ENCODE measurements around the gene MAP10.
"Not testable (repeated sequence)": the region's sequence is repeated elsewhere in the genome, so short reads cannot be mapped to it uniquely, and the experiment has no call there.

The MAP10 gene, protein sequence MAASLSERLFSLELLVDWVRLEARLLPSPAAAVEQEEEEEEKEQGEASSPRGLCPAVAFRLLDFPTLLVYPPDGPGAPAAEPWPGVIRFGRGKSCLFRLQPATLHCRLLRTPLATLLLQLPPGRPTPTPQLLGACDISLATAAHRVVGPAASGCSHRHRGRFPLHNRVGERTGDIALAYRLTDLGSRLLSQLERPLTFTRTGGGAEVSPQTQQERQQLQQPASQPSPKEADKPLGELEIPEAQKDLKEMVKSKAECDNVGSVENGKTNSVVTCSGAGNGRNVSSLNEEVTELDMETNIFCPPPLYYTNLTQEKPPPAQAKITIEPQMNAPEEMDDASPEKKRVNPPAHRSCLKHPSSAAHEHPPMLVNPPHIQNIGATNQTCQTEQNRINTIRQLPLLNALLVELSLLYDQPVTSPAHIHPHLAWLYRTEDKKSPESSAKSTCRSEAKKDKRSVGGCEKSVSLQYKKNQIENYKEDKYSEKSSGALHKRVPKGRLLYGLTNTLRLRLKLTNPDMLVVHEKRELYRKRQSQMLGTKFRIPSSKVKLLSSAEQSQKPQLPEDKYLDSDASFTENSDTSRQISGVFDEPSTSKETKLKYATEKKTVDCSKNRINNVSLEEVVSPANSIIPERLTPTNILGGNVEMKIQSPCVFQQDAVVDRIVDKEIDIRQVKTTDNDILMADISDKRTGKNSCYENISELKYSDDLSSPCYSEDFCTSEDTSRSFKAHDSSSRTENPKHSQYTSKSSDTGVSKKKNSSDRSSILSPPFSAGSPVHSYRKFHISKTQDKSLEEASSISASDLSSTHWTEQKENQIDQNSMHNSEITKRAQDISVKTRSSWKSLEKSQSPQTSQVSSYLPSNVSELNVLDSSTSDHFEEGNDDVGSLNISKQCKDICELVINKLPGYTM

DNA sequence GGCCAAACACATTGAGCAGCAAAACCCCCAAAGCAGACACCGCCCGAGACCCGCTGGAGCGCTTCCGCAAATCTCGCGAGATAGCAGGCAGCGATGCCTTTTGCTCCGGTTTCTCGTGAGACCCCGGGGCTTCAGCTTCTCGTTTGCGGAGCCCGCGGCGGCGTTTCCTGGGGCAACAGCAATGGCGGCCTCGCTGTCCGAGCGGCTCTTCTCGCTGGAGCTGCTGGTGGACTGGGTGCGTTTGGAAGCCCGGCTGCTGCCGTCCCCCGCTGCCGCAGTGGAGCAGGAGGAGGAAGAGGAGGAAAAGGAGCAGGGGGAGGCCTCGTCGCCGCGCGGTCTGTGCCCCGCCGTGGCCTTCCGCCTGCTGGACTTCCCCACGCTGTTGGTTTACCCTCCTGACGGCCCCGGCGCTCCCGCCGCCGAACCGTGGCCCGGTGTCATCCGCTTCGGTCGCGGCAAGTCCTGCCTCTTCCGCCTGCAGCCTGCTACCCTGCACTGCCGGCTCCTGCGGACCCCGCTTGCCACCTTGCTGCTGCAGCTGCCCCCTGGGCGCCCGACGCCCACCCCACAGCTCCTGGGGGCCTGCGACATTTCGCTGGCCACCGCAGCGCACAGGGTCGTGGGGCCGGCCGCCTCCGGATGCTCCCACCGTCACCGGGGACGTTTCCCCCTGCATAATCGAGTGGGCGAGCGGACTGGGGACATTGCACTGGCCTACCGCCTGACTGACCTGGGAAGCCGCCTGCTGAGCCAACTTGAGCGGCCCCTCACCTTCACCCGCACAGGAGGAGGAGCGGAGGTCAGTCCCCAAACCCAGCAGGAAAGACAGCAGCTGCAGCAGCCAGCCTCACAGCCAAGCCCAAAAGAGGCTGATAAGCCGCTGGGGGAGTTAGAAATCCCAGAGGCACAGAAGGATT, at the start of gene MAP10:
Gene MAP10, plus strand, starts transcription at position 148 of the 917 bp plus-strand sequence. Its CDS starts 34 bp downstream, at position 182.
- peak; percentile 68 for DNase-seq

DNA sequence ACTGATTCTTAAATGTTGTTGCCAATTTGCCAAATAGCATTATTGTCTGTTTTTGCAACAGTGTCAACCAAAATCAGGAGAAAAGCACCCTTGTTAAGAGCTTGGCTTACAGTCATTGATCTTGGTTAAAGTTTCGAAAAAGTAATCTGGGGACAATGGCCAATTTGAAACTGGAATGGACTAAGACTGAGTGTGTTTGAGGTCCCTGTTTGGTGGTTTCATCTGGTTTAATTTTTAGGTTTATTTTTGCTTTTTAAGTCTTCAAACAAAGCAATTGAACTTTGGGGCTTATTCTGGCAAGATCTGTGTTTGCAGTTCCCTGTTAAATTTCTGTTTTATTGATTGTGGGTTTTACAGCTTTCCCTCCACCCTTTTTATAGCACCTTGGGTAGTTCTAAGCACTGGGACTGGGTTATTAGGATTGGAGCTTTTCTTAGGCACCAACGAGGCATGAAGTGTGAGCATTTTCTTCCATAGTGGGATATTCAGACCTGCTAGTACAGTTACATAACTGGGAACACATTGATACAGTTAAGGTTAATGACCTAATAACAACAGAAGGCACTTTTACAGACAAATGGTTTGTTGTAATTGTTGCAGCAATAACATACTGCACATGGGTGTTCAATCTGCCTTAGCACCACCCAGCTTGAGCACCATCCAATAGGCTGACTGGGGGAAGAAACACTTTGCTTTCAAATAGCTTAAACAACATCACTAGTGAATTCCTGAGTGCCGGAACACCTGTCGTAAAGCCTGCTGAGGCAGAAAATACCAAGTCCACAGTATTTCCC, 40.6 kb upstream of the MAP10 start:
- DNase-seq = no peak

DNA sequence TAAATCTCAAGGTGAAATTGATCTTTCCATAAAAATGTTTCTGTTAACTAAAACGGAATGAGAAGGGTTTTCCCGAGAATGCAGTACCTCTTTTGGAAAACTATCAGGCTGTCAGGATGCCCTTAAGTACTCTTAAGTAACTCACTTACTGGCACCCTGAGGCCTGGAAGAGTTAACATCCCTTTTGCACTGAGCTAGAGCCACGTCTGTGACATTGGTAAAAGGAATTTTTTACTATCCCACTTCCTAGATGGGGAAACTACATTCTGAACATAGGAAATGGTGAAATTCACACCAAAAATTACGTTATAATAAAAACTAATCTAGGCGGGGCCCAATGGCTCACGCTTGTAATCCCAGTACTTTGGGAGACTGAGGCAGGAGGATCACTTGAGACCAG, 39.7 kb upstream of the MAP10 start:
- no peak for DNase-seq

DNA sequence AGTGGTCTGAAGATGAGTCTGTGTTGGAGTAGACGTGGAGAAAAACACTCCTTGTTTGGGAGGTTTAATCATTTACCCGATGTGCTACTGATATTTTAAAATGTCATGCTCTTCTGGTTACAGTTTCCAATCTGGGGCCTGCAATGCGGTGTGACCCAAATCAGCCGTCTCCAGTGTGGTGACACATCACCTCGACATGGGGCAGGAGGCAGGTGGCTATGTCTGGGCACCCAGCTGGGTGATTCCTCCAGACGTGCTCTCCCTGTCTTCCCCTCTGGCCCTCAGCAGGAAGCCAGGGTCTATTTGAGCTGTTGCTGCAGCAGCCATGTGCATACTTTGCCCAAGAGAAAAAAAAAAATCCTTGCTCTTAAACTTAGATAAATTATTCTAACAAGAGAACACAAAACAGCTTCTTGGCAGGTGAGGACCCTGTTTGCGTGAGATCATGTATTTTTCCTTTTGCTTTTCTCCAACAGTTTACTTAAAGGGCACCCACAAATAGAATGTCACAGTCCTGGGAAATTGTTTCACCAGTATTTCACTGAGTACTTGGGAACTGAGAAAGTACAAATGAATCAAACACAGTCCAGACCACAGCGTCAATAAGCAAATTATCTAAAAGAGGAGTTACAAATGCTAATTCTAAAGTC, 38.9 kb upstream of the MAP10 start:
- no peak for DNase-seq

DNA sequence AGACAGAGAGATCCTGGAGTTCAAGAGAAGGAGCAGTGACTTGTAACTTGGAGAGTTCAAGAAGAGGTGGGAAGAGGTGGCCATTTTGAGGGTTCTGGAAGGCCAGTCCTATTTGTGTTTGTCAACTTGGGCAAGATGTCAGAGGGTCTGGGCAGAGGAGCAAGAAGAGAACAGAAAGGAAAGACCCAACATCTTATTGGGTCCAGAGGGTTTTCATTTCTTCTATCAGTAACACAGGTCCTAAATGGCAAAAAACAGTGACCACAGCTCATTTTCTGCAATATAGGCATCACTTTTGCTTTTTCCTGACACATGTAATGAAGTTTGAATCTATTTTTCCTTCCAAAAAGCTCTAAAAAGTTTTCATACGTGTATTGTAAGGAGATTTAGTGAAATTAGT, 38.3 kb upstream of the MAP10 start:
- no peak for DNase-seq

DNA sequence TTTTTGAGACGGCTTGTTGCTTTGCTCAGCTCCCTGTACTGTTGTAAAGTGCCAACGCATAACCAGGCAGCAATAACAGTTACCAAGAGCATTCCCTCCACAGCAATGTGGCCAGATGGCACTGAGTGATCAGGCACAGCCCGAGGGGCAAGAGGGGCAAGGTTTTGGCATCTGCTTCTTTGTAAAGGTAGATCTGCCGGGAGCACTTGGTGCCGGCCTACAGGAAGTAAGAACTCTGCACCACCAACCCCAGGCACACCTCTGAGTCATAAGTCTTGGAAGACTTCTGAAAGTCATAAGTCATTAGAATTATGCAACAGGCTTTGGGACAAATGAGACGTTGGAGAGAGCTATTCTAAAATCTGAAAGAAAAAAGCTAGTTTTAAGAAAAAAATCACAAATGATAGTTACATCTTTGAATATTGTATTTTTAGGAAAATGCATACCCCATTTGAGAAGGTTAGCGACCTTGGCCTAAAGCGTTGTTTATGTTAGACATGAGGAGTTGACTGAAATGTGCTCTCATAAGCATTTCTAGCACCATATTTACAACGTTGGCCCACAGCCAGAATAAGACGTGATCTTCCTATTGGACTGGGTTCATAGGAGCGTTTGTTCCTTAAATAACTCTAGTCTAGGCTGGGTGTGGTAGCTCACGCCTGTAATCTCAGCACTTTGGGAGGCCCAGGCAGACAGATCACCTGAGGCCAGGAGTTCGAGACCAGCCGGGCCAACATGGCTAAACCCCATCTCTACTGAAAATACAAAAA, 37.7 kb upstream of the MAP10 start:
- DNase-seq = no peak

DNA sequence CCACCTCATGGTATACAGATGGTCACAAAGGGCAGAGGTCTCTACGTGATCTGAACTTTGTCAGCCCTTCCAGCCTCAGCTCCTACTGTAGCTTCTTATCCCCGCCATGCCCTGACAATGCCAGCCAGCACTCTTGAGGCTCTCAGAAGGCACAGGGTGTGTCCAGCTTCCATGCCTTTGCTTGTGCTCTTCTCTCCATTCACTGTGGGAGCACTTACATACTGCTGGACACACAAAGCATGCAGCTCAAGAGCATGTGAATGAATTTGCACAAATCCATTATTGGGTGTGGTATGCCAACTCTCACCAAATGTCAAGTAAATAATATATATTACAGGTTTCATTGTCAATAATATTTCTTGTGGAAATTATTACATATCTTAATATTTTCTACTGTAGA, 36.4 kb upstream of the MAP10 start:
- no peak for DNase-seq

DNA sequence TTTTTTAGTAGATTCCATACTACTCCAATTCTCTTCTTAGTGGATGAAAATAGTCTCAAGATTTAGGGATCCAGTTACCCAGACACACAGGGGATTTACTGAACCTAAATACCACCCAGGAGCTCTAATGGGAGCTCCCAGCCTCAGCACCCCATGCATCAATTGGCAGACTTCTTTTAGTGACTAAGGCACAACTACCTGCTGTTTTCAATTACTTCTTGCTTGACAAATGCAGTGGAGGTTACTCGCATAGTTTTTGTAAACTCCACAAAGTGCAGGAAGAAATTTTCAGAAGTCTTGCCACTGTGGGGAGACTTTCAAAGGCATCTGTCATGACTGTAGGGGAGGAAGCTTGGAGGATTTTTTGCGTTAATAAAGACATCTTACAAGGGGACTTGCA, 35.5 kb upstream of the MAP10 start:
- no peak for DNase-seq

DNA sequence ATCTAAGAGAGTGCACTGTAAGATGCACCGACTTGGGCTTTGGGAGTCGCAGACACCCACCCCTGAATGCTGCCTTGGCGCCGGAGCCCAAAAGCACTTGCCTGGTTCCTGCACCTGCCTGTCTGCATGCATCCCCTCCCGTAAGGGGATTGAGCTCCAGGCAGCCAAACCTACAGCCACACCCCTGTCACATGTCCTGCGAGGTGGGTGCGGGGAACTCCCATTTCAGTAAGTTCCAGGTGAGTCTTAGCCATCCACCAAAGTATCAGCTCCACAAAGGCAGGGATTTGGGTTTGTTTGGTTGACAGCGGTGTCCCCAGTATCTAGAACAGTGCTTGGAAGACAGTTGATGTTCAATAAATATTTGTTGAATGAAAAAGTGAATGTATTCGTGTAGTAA, 31.5 kb upstream of the MAP10 start:
- no peak for DNase-seq

DNA sequence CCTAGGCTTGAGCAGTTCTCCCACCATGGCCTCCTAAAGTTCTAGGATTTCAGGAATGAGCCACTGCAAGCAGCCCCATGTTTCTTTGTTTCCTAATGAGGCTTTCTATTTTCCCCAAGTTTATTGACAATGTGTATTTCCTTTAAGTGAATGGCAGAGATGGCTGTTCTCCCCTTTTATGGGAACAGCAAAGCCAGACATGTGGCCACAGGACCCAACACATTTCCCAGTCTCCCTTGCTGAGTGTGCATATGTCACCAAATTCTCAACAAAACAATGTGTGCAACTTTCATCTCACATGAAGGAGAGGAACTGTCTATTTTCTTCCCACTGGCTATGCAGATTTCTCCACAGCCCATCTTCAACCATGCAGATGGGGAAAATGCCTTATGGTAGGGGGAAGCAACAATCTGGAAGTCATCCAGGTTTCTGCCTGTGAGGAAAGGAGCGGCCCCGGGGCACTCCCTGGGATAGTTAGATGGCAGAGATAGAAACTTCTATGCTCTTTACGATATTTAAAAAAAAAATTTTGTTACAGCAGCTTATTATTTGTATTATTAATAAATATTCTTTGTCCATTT, 28.6 kb upstream of the MAP10 start:
- no peak for DNase-seq

DNA sequence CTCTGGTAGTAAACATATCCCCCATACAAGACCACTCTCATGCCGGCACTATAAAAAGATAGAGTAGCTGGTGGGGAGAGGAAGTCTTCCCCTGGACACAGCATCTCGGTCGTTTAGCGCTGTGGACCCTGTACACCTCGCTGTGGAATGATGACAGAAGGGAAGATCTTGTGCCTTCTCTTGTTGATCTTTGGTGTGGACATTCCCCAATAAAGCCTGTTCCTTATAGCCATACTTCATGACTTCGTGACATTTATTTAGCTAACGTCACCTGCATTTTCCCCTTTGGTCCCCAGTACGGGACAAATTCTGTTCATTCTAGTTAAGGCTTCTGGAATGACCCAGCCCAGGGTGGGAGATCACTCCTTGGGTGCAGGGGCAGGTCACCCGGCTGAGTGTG, 24.9 kb upstream of the MAP10 start:
- DNase-seq = no peak

DNA sequence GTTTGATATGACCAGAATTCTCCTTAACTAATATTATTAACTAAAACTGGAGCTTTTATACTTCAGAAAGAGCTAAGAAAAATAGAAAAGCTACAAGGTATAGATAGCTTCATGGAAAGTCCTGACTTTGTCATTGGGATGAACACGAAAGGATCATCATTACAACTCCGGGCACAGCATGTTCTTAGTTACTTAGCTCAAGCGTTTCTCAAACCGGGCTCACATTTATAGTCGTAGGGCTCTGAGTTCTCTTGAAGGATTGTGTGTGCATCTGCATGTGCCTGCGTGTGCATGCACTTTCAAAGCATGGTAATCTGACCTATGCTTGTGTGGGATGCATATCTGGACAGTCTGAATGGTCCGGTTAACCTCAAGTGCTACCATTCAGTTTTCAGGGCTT, 20.4 kb upstream of the MAP10 start:
- no peak for DNase-seq

DNA sequence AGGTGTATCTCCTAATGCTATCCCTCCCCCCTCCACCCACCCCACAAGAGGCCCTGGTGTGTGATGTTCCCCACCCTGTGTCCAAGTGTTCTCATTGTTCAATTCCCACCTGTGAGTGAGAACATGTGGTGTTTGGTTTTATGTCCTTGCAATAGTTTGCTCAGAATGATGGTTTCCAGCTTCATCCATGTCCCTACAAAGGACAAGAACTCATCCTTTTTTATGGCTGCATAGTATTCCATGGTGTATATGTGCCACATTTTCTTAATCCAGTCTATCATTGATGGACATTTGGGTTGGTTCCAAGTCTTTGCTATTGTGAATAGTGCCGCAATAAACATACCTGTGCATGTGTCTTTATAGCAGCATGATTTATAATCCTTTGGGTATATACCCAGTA, 19.6 kb upstream of the MAP10 start:
- not testable (repeated sequence) for DNase-seq

DNA sequence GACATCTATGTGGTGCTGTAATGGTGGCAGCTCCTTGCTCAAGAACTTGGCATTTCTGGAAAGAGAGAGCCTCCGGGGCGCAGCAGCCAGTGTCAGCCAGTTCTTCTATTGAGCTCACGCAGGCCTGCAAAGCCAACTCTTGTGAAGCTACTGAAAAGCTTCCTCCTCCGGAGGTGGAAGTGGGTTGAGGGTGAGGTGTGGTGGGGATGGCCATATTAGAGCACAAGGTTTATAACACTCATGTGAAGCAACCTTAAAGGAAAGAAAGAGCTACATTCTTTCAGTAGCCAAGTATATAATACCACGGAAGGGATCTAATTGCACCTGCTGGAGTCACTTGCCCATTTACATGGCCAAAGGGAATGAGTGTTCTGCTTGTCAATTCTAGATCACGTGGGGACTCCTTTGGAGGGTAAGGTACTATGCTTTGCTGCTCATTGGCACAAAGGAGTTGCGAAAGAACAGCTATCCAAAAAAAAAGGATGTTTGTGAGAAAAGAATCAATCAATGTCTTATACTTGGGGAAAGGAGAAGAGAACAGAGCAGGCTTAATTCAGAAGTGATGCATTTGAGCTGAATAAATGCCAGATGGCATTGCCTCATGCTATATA, 18.3 kb upstream of the MAP10 start:
- no peak for DNase-seq

DNA sequence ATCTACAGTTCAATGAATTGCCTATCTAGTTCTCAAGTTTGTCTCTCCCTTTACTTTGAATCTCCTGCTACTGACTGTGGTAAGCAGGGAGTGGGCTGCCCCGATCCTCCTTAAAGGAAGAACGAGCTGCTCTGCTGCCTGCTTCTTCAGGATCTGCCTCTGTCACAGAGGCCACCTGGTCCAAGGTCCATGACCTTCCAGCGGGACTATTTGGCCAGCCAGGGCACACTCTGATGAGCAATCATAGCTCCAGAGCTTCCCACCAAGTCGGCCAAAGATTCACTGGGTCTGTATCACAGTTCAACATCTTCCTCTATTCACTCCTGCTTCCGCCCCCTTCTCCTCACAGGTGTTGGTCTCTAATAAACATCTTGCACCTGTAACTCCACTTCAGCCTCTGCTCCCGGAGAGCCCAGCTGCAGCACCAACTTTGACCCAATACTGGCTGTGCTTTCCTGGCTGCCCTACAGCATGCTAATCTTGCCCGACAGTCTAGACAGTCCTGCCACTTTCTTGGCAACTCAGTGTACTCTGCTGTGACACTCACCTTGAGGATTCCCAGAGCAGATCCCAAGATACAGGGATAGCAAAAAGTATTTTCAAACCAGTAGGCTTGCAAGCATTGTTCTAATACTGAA, 16.9 kb upstream of the MAP10 start:
- DNase-seq = no peak

DNA sequence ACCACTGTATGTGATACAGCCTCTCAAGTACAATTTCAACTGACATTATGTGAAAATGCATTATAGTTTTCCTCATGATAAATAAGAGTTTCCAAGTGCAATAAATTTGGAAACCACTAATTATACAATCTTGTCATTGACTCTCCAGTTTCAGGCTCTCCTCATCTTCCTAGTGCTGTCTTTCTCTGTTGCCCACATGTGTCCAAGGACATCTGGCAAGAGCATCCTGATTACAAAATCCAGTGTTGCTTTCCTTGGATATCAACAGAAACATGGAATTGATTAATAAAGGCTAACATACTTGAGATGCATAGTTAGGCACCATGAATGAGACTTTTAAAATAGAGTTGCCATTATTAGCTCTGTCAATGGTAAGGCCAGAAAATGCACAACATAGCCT, 15.6 kb upstream of the MAP10 start:
- DNase-seq = no peak

DNA sequence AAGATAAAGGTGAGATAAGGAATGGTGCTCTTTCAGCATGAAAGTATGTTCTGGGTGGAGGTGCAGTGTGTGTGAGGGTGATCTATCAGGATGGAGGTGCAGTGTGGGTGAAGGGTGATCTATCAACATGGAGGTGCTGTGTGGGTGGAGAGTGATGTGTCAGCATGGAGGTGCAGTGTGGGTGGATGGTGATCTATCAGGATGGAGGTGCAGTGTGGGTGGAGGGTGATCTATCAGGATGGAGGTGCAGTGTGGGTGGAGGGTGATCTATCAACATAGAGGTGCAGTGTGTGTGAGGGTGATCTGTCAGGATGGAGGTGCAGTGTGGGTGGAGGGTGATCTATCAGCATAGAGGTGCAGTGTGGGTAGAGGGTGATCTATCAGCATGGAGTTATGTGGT, 12.3 kb upstream of the MAP10 start:
- no peak for DNase-seq

DNA sequence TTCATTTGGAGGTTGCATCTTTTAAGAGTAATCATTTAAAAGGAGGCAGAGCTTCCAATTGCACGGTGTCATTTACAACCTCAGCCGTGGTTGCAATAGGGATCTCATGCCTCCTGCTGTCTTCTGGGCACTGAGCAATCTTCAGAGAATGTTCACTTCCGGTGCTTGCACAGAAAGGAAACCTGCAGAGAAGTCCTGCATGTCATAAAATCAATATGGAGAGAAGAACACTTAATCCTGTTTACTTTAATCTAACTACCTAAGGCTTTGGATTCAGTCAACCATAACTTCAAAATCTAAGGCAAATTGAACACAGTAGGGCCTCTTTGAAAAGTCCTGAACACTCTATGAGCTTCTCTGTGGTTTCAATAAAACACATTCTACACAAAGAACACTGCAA, 11.3 kb upstream of the MAP10 start:
- DNase-seq = no peak

DNA sequence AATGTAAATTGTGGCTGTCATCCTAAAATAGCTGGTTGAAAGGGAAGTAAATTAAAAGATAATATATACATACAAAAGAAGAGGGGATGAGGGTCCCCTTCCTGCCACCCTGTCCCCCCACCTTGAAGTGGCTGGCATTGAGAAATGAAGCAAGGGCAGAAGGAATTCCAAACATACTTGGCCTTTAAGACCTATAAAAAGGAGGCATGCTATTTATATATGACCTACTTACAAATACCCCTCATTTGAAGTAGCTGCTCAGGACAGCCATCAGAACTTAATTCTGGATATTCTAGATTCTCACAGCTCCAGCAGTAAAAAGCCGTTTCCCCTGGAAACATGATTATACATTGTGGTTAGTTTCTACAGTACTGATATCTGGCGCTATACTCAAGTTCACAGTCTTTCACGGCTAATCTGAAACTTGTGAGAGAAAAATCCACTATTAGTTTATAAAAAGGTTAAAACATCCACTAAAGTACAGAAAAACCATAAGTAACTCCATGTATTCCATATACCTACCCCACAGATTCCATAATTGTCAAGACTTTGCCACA, 9.6 kb upstream of the MAP10 start:
- DNase-seq = no peak

Data from stimulated activated CD4-positive, alpha-beta T cell treated with anti-CD3 and anti-CD28 coated beads, Interleukin-12 subunit alpha, Interleukin-12 subunit beta, amount 100 ng/mL, for 4 hours (primary cell).